Body of pancreas (tissue), 4 donors: ENCODE data around the gene DDIT4. TPM values are rescaled to one million over a fixed set of nuclear protein-coding genes. Genes with fewer than 3 reads are reported as not detected.
"Not testable (repeated sequence)": the region's sequence is repeated elsewhere in the genome, so short reads cannot be mapped to it uniquely, and the experiment has no call there.

Experiments
- ATAC-seq: fragments of 150-250 bp; one replicate; pipeline ENCODE4 v1.9.1; 2016
- DNase-seq, 4 donors: peaks; one replicate each; pipeline ENCODE4 v3.0.0-alpha.2; 2019
- H3K27ac ChIP-seq, 4 donors: fragments of 200-600 bp; sonication (generic); 1 replicate in 3 of 4; 2 replicates in 1 of 4; pipeline versions ENCODE4 v1.5.1 to v1.6.1; 2016 to 2019; ENCODE audit warnings: mild to moderate bottlenecking in 1 of 4, mixed read lengths in 1 of 4, moderate library complexity in 1 of 4
- H3K27me3 ChIP-seq, 2 donors: fragments of 200-600 bp; sonication (generic); one replicate each; pipeline ENCODE4 v1.6.0; 2016; ENCODE audit warnings: mild to moderate bottlenecking in 1 of 2
- H3K36me3 ChIP-seq, 2 donors: fragments of 200-600 bp; sonication (generic); replicated peaks in 1 of 2; 2 replicates each; pipeline ENCODE4 v1.5.1; 2016; ENCODE audit warnings: low read depth in 2 of 2; ENCODE audit not compliant: insufficient read depth in 1 of 2
- H3K4me1 ChIP-seq: fragments of 200-600 bp; sonication (generic); one replicate; pipeline ENCODE4 v1.6.0; 2016
- H3K4me3 ChIP-seq, 2 donors: fragments of 200-600 bp; sonication (generic); 1 replicate in 1 of 2; 2 replicates in 1 of 2; pipeline ENCODE4 v1.5.1; 2016 to 2019
- H3K9me3 ChIP-seq, 3 donors: fragments of 200-600 bp; sonication (generic); 1 replicate in 2 of 3; 2 replicates in 1 of 3; pipeline ENCODE4 v1.5.1; 2016
- POLR2A ChIP-seq, 3 donors: fragments of 450-650 bp; IDR thresholded peaks; one replicate each; pipeline ENCODE4 v1.6.1; 2016; ENCODE audit warnings: antibody characterized with exemption in 3 of 3, mild to moderate bottlenecking in 2 of 3
- WGBS, 2 donors: methylation state at CpG; one replicate each; pipeline ENCODE4 v1.1.5; 2017; 5-methylcytosine and 5-hydroxymethylcytosine counted together
- intact Hi-C: fragments of 100-400 bp; cut with DNase I; formaldehyde crosslinking; loops from one replicate; pipeline ENCODE4 v1.15.1; 2023
- total RNA-seq, 2 donors: library from RNA; depleted of rRNA; stranded (reverse); fragments of >200 nt; gene quantifications; one replicate each; pipeline ENCODE4 v1.1.0, GENCODE V29; 2016
- TF ChIP-seq, protein P1 (sequence below), 7 experiments: fragments of 450-650 bp in 4 of 7; fragments of 200-600 bp in 3 of 7; sonication (generic) in 3 of 7; IDR thresholded peaks; one replicate each; pipeline ENCODE4 v1.5.1; 2016 to 2019; ENCODE audit warnings: antibody characterized with exemption in 7 of 7

Gene DDIT4
- total RNA-seq, 2 donors from 2014 or later: 238 to 269 TPM

GRCh38 chr10:72298592-72299519 is 25.1 kb downstream of the DDIT4 start:
- no peaks in the 10 kb centered on the region for H3K9me3 ChIP-seq
- TF ChIP-seq, protein P1, sequence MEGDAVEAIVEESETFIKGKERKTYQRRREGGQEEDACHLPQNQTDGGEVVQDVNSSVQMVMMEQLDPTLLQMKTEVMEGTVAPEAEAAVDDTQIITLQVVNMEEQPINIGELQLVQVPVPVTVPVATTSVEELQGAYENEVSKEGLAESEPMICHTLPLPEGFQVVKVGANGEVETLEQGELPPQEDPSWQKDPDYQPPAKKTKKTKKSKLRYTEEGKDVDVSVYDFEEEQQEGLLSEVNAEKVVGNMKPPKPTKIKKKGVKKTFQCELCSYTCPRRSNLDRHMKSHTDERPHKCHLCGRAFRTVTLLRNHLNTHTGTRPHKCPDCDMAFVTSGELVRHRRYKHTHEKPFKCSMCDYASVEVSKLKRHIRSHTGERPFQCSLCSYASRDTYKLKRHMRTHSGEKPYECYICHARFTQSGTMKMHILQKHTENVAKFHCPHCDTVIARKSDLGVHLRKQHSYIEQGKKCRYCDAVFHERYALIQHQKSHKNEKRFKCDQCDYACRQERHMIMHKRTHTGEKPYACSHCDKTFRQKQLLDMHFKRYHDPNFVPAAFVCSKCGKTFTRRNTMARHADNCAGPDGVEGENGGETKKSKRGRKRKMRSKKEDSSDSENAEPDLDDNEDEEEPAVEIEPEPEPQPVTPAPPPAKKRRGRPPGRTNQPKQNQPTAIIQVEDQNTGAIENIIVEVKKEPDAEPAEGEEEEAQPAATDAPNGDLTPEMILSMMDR (IDR thresholded peaks at IDR 0.05): no peak
- TF ChIP-seq POLR2A (IDR thresholded peaks at IDR 0.05): no peak
- intact Hi-C loops: no loop called here
- 89 to 92% methylated on average over 13 to 16 of the region's 16 CpGs for WGBS, 2 donors
- H3K4me3 ChIP-seq: no peak overlapping the region
- H3K4me1 ChIP-seq: peaks cover 30% of the 10 kb centered on the region
- H3K27me3 ChIP-seq: no peaks in the 10 kb centered on the region
- no peaks in the 10 kb centered on the region for H3K36me3 ChIP-seq
- H3K27ac ChIP-seq: peak overlapping the region; percentile 74 to 95 (median 90)
- DNase-seq (no peak), ATAC-seq (no peak)

DNA sequence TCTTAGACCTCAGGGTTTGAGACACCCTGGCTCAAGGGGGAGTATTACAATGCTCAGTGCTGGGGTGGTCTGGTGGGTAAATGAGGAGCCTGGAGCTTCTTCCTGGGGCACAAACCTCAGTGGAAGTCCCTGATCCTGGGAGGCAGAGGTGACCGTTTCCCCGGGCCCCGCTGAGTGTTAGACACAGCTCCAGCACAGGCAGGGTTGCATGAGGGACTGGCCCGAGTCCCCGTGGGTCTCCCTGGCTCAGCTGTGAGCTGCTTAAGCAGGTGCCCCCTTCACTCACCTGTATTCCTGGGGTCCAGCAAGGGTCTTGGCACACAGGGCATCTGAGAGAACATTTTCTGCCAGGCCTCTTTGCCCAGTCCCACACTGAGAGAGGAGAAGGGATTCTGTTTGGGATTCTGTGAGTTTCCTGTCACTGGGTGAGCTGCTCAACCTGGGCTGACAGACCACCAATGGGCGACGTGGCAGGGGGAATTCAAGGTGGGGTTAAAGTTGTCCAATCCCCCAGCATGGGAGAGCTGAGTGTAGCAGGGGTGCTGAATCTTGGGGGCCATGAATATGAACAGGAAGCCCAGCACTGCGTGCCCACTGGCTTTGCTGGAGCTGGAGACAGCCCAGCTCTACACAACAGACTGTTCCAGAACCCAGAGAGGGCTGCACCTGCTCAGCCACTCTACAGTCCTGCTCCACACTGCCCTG is 29.9 kb downstream of the DDIT4 start:
- Histone ChIP-seq H3K27me3 (no peaks in the 10 kb centered on the region), H3K27ac (no peak overlapping the region), H3K36me3 (no peaks in the 10 kb centered on the region), H3K4me3 (no peak overlapping the region), H3K4me1 (peaks cover 7% of the 10 kb centered on the region), H3K9me3 (no peaks in the 10 kb centered on the region)
- WGBS, 2 donors: 79 to 87% methylated on average over 6 to 8 of the region's 8 CpGs
- TF ChIP-seq POLR2A (IDR thresholded peaks at IDR 0.05): no peak
- TF ChIP-seq, protein P1 (IDR thresholded peaks at IDR 0.05): no peak
- DNase-seq: no peak
- intact Hi-C loops: no loop called here
- ATAC-seq: no peak

DNA sequence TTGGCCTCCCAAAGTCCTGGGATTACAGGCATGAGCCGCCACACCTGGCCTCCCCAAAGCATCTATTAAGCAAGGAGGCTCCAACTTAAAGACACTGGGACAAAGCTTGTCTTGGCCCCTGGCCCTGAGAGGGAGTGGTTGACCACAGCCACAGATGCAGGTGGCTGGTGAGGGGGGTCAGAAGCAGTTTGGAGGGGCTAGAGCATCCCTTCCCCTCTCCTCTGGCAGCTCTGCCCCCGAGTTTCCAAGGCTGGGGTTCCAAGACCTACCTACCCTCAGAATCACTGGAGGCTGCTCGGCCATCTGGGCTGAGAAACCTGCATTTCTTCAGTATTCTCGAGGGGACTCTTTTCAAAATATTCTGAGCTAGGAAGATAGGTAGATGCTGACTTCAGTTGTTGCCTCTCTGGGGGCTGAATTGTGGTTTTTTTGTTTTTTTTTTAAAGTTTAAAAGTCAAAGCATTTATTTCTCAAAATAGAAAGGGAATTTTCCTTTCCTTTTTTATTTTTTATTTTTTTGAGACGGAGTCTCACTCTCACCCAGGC is 32.6 kb downstream of the DDIT4 start:
- Histone ChIP-seq H3K9me3 (no peaks in the 10 kb centered on the region), H3K27me3 (no peaks in the 10 kb centered on the region), H3K4me1 (peaks cover 19% of the 10 kb centered on the region), H3K36me3 (no peaks in the 10 kb centered on the region), H3K27ac (no peak overlapping the region), H3K4me3 (no peak overlapping the region)
- 77 to 79% methylated on average over 5 of the region's 5 CpGs for whole genome bisulfite sequencing, 2 donors
- intact Hi-C loops: no loop called here
- DNase-seq: no peak
- TF ChIP-seq POLR2A (IDR thresholded peaks at IDR 0.05): no peak
- TF ChIP-seq, protein P1 (IDR thresholded peaks at IDR 0.05): no peak
- no peak for ATAC-seq

GRCh38 chr10:72307711-72308110 is 34.0 kb downstream of the DDIT4 start:
- DNase-seq, H3K27ac ChIP-seq, H3K36me3 ChIP-seq, H3K9me3 ChIP-seq, ATAC-seq, H3K27me3 ChIP-seq, H3K4me3 ChIP-seq, intact Hi-C loops: not testable (repeated sequence)
- peaks cover 19% of the 10 kb centered on the region for H3K4me1 ChIP-seq
- 91 to 94% methylated on average over 7 of the region's 7 CpGs for WGBS, 2 donors

DNA sequence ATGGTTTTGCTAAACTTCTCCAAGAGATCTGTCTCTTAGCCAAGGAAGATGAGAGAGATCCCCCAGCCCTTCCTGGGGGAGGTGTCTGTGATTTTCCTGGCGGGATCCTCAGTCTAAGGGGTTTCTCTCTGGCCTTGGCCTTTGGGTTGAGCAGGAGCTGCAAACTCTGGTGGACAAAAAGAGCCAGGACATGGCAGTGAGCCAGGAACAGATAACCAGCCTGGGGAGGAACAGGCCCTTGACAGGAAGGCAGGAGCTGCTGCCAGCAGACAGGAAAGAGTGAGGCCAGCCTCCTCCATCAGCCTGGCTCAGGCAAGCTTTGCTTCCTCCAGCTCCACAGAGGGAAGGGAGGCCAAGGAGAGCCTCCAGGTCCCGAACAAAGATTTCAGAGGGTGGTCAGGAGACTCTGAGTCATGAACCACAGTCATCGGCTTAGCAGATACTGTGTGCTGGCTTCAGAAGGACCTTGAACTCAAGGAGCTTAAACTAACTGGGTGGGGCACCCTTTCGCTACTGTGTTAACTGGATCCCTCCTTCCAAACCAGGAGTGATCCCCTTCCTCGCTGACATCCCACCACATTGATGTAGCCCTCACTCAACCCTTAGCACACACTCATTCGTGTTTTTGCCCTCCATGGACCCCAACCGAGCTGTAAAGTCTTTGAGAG is 34.7 kb downstream of the DDIT4 start:
- DNase-seq (peak; percentile 28 to 63 (median 48)), ATAC-seq (peak; percentile 51)
- 53 to 61% methylated on average over 6 to 7 of the region's 7 CpGs for WGBS, 2 donors
- intact Hi-C loops: no loop called here
- Histone ChIP-seq H3K27me3 (no peaks in the 10 kb centered on the region), H3K27ac (no peak overlapping the region), H3K4me3 (no peak overlapping the region), H3K9me3 (no peaks in the 10 kb centered on the region), H3K4me1 (peaks cover 19% of the 10 kb centered on the region), H3K36me3 (no peaks in the 10 kb centered on the region)
- no peak for TF ChIP-seq POLR2A (IDR thresholded peaks at IDR 0.05)
- TF ChIP-seq, protein P1 (IDR thresholded peaks at IDR 0.05): no peak
